NT2/D1 (cell line): ENCODE data around the gene GUCA2A.

Source experiments
- SUZ12 ChIP-seq: IDR thresholded peaks from 2 replicates; pipeline ENCODE4 v1.6.1; 2011; ENCODE audit not compliant: insufficient read length, insufficient read depth; ENCODE audit errors: extremely low read depth
- YY1 ChIP-seq: IDR thresholded peaks from 2 replicates; pipeline ENCODE4 v1.6.1; 2011; ENCODE audit not compliant: insufficient read length, insufficient read depth
- ZNF274 ChIP-seq: IDR thresholded peaks from 2 replicates; pipeline ENCODE4 v1.6.1; 2011; ENCODE audit warnings: mild to moderate bottlenecking, low read depth, low read length

- TF ChIP-seq ZNF274 (no peak), SUZ12 (no peak), YY1 (no peak)
Measured at GRCh38 chr1:42168391-42168670, 3.8 kb upstream of the GUCA2A start.
